ENCODE data around the gene FBXW5.

Gene FBXW5

DNA sequence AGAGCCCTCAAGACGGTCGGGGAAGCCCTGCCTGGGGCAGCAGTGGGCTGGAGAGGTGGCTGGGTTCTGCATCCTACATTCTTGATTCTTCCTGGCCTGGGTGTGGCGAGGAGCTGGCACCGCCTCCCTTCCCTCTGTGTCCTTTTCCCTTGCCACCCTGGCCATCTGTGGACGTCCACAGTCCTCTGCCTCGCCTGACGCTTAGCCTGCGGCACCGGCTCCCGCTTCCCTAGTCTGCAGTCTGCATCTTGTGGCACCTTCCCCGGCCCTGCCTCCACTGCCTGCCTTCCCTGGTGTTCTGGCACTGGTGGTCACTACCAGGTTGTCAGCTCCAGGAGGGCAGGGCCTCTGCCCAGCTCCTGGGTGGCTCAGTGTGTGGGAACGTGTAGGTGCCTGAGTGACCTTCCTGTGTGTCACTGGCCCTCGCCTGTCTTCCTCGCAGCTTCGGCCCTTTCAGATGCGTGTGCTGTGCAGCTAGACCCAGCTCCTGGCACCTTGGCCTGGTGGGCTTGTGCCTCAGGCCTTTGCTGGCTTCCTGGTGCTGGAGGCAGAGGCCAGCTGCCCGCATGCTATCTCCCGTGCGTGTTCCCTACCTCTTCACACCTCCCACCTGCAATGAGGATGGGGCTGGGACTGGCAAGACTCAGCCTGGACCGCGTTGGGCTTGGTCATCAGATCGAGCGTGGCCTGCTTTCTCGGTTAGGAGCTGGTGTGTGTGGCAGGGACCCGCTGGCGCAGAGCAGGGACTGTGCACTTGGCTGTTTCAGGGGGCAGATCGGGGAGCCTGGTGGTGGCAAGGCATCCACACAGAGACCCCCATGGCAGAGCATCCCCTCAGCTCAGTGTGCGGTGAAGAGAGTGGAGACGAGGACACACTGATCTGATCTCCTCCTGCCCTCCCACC, 37.3 kb downstream of the FBXW5 start:
- Mint-ChIP-seq H3K27ac (no peak overlapping the region), H3K36me3 (no peaks in the 10 kb centered on the region), H3K4me1 (ENCODE audit: low read depth) (peaks cover 25% of the 10 kb centered on the region), H3K9me3 (ENCODE audit: low read depth) (no peaks in the 10 kb centered on the region), H3K27me3 (no peaks in the 10 kb centered on the region), H3K4me3 (no peak overlapping the region)

DNA sequence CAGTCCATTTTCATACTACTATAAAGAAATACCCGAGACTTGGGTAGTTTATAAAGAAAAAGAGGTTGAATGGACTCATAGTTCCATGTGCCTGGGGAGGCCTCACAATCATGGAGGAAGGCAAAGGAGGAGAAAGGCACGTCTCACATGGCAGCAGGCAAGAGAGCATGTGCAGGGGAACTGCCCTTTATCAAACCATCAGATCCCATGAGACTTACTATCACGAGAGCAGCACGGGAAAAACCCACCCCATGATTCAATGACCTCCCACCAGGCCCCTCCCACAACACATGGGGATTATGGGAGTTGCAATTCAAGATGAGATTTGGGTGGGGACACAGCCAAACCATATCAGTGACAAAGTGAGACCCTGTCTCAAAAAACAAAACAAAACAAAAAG, 38.3 kb downstream of the FBXW5 start:
- peaks cover 2% of the 10 kb centered on the region for H3K36me3 Mint-ChIP-seq
- peaks cover 35% of the 10 kb centered on the region for H3K4me1 Mint-ChIP-seq (ENCODE audit: low read depth)
- no peaks in the 10 kb centered on the region for H3K27me3 Mint-ChIP-seq
- H3K9me3 Mint-ChIP-seq (ENCODE audit: low read depth) = no peaks in the 10 kb centered on the region
- peak overlapping the region; percentile 34 for H3K27ac Mint-ChIP-seq
- H3K4me3 Mint-ChIP-seq = no peak overlapping the region

DNA sequence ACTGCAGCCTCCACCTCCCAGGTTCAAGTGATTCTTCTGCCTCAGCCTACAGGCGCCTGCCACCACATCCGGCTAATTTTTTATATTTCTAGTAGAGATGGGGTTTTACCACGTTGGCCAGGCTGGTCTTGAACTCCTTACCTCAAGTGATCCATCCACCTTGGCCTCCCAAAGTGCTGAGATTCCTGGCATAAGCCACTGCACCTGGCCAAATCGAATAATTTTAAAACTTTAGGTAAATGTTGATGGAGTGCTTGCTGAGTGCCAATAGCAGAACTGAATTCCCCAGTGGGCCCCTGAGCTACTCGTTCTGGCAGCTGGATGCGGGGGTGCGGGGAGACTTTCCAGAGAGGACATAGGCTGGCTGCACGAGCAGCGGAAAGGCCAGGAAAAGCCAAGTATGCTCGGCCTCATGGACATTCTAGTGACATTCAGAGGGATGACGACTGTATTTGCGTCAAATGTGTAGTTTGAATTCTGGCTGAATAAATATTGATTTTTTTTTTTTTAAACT, 41.4 kb downstream of the FBXW5 start:
- Mint-ChIP-seq H3K9me3 (ENCODE audit: low read depth) (no peaks in the 10 kb centered on the region), H3K36me3 (peaks cover 6% of the 10 kb centered on the region), H3K4me1 (ENCODE audit: low read depth) (peaks cover 46% of the 10 kb centered on the region), H3K4me3 (no peak overlapping the region), H3K27ac (peak overlapping the region; percentile 86), H3K27me3 (no peaks in the 10 kb centered on the region)

DNA sequence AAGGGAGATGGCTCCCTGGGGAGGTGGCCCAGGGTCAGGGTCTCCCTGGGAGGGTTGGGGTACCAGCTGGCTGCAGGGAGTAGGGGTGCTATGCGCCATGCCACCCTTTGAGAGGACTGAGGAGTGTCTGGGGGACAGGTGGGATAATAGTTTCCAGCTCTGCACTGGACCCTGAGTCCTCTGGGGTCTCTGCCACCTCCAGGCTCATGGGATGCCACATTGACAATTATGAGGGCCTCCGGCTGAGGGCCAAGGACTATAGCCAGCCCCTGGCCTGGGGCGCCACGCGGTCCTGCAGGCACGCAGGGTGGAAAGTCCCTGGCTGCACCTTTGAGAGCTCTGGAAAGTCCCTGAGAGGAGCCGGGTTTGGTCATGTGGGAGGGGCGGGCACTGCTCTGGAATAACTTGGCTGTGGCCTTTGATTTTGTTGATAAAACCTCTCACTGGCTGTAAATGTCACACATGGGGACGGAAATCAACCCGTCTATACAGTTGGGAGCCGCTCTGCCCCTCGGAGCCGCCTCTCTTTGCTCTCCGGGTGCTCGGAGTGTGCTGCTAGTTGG, 42.2 kb downstream of the FBXW5 start:
- Mint-ChIP-seq H3K27me3 (no peaks in the 10 kb centered on the region), H3K36me3 (peaks cover 6% of the 10 kb centered on the region), H3K4me1 (ENCODE audit: low read depth) (peaks cover 46% of the 10 kb centered on the region), H3K4me3 (peak overlapping the region; percentile 84), H3K9me3 (ENCODE audit: low read depth) (no peaks in the 10 kb centered on the region), H3K27ac (peak overlapping the region; percentile 96)

DNA sequence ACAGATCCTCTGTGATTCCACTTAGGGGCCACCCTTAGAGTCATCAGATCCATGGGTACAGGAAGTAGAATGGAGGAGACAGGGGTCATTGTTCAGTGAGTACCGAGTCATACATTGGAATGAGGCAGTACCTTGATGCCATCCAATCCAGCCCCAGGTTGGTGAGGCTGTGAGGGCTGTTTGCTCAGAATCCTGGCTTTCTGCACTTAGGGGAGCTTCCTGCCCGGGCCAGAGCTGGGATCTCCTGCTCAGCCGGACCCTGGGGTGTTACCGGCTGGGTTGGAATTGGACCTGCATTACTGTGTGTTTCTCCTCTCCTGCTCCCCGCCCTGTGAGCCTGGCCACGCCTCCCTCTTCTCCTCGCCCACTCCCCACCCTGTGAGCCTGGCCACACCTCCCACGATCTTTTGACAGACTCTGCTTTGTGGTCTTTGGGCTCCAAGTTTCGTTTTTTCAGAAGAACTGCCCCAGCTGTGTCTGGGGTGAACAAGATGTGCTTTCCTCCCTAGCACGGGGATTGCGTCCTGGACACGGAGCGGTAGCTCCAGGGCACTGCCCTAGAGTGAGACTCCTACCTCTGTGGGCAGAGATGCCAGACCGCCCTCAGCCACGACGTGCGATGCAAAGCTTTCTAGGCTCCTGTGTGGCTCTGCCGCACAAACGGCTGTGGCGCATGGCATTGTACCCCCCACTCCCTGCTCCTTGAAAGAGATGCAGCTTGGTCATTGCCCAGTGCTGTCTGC, 42.9 kb downstream of the FBXW5 start:
- no peaks in the 10 kb centered on the region for H3K9me3 Mint-ChIP-seq (ENCODE audit: low read depth)
- peaks cover 6% of the 10 kb centered on the region for H3K36me3 Mint-ChIP-seq
- peaks cover 47% of the 10 kb centered on the region for H3K4me1 Mint-ChIP-seq (ENCODE audit: low read depth)

DNA sequence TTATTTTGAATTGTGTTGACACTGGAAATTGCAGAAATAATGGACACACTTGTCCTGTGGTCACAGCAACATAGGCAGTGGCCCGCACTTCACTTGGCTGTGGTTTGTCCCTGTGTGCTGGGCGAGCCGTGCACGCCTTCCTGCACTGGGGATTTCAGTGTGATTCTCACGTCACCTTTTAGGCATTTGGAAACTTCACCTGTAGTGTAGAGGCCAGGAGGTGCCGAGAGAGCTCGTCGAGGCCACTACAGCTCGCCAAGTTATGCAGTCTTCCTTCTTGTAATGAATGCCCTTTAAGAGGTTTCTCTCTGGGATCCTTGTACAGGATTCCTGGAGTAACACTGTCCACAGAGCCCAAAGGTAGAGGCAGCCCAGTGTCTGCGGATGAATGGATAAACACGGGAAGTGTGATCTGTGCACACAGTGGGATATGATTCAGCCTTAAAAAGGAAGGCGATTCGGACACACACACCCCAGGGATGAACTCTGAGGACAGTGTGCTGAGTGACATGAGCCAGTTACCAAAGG, 43.5 kb downstream of the FBXW5 start:
- Mint-ChIP-seq H3K4me1 (ENCODE audit: low read depth) (peaks cover 43% of the 10 kb centered on the region), H3K9me3 (ENCODE audit: low read depth) (no peaks in the 10 kb centered on the region), H3K27ac (peak overlapping the region; percentile 96), H3K36me3 (peaks cover 6% of the 10 kb centered on the region), H3K27me3 (no peaks in the 10 kb centered on the region), H3K4me3 (peak overlapping the region; percentile 84)

More for the DNA sequence above, 42.9 kb downstream of the FBXW5 start:
- Mint-ChIP-seq H3K4me3 (peak overlapping the region; percentile 84), H3K27ac (peak overlapping the region; percentile 96), H3K27me3 (no peaks in the 10 kb centered on the region)

DNA sequence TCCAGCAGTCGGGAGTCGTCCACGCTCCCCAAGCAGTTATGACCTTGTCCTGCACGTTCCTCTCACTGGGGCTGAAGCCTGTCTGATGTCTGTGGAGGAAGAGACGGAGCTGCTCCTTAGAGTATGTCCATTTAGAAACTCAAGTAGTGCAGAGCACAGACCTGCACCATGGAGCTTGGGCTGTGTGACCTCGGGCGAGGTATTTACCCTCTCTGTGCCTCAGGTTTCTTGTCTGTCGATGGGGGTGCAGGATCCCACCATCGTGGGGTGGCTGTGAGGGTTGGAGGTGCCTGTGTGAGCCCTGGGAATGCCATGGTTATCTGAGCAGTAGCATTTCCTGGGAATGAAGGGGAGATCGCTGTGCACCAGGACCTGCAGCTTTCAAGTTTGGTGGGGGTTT, 44.0 kb downstream of the FBXW5 start:
- peaks cover 6% of the 10 kb centered on the region for H3K36me3 Mint-ChIP-seq
- no peaks in the 10 kb centered on the region for H3K27me3 Mint-ChIP-seq
- H3K9me3 Mint-ChIP-seq (ENCODE audit: low read depth) = no peaks in the 10 kb centered on the region
- H3K4me3 Mint-ChIP-seq = no peak overlapping the region
- peaks cover 42% of the 10 kb centered on the region for H3K4me1 Mint-ChIP-seq (ENCODE audit: low read depth)
- peak overlapping the region; percentile 54 for H3K27ac Mint-ChIP-seq

DNA sequence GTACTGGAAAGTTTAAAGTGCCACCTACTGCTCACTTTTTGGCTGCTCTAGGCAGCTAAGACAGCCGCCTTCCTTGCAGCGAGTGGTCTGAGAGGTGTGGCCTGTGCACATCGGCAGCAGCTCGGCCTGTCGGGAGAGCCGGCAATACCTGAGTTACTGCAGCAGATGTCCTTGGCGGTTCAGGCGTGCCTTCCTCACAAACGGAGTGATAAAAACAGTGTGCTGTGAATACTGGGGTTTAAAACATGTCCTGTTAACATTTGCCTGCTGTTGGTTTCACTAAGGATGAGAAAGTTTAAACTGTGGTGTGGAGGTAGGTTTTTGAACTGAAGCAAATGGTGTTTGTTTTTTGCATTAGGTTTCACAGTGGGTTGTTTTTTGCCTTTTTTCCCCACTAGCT, 45.3 kb downstream of the FBXW5 start:
- H3K4me1 Mint-ChIP-seq (ENCODE audit: low read depth) = peaks cover 45% of the 10 kb centered on the region
- H3K27me3 Mint-ChIP-seq = no peaks in the 10 kb centered on the region
- H3K9me3 Mint-ChIP-seq (ENCODE audit: low read depth) = no peaks in the 10 kb centered on the region
- H3K27ac Mint-ChIP-seq = peak overlapping the region; percentile 64
- peaks cover 6% of the 10 kb centered on the region for H3K36me3 Mint-ChIP-seq
- no peak overlapping the region for H3K4me3 Mint-ChIP-seq

DNA sequence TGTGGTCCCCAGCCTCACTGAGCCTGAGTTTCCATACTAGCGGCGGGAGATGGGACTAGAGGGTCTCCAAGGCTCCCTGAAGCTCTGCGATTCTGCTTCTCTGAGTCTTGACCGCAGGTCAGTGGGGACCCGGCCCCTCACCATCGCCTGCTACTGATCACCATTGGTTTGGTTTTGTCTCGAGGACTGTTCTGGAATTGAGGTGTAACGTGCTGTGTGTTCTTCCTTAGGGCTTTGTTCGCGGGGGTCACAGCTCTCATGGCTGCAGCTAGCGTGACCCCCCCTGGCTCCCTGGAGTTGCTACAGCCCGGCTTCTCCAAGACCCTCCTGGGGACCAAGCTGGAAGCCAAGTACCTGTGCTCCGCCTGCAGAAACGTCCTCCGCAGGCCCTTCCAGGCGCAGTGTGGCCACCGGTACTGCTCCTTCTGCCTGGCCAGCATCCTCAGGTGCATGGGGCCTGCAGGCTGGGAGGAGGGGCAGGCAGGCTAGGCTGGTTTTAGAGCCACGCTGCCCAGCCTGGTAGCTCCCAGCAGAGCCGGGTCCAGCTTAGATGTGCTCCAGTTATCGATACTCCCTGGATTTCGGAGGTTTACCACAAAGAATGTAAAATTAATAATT, 45.9 kb downstream of the FBXW5 start:
- no peak overlapping the region for H3K27ac Mint-ChIP-seq
- H3K4me3 Mint-ChIP-seq = no peak overlapping the region
- H3K4me1 Mint-ChIP-seq (ENCODE audit: low read depth) = peaks cover 46% of the 10 kb centered on the region
- peaks cover 6% of the 10 kb centered on the region for H3K36me3 Mint-ChIP-seq
- H3K27me3 Mint-ChIP-seq = no peaks in the 10 kb centered on the region
- H3K9me3 Mint-ChIP-seq (ENCODE audit: low read depth) = no peaks in the 10 kb centered on the region

DNA sequence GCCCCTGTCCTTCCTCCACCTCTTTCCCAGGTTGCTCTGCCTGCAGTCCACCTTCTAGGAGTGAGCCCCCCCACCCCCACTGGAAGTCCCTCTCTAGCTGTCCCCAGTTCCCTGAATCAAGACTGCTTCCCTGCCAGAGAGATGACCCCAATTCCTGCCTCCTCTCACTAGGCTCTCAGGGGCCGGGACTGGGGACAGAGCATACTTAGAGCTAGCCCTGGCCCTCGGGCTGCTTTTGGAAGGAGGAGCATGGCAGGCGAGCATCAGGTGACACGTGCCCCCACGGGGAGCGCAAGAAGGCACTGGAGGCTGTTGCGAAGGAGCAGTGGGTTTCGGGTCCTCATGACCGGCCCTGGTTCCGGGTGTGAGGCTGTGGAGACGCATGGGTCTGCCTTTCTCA, 48.5 kb downstream of the FBXW5 start:
- Mint-ChIP-seq H3K4me3 (no peak overlapping the region), H3K36me3 (peaks cover 3% of the 10 kb centered on the region), H3K9me3 (ENCODE audit: low read depth) (no peaks in the 10 kb centered on the region), H3K27me3 (no peaks in the 10 kb centered on the region), H3K27ac (no peak overlapping the region), H3K4me1 (ENCODE audit: low read depth) (peaks cover 26% of the 10 kb centered on the region)

DNA sequence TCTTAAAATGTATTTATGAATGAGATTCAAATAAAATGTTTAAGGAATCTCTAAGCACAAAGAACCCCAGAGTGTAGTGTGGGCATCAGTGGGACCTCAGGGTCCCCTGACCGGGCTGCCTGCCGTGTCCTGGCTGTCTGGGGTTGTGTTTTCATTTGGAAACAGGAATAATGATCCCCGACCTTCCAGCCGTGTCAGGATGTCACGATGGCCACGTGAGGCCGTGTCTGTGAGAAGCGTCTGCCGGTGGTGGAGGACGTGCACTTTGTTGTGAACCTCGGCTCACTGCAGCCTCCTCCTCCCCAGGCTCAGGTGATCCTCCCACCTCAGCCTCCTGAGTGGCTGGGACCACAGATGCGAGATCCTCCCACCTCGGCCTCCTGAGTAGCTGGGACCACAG, 53.9 kb downstream of the FBXW5 start:
- no peaks in the 10 kb centered on the region for H3K36me3 Mint-ChIP-seq
- H3K27ac Mint-ChIP-seq = no peak overlapping the region
- H3K27me3 Mint-ChIP-seq = no peaks in the 10 kb centered on the region
- no peaks in the 10 kb centered on the region for H3K9me3 Mint-ChIP-seq (ENCODE audit: low read depth)
- H3K4me3 Mint-ChIP-seq = no peak overlapping the region
- H3K4me1 Mint-ChIP-seq (ENCODE audit: low read depth) = peaks cover 30% of the 10 kb centered on the region
